Brain microvascular endothelial cell (primary cell): ENCODE measurements around the gene PHLPP1.

Source experiments
- DNase-seq: peaks from one replicate; pipeline ENCODE4 v3.0.0-alpha.2; 2020
- H3K27ac ChIP-seq: fragments of 250-450 bp; sonication (Bioruptor Pico); 2 replicates; pipeline ENCODE4 v1.5.1; 2020; ENCODE audit warnings: mild to moderate bottlenecking, moderate library complexity
- H3K27me3 ChIP-seq: fragments of 250-450 bp; sonication (Bioruptor Pico); replicated peaks from 2 replicates; pipeline ENCODE4 v1.5.1; 2020; ENCODE audit warnings: mild to moderate bottlenecking
- H3K36me3 ChIP-seq: fragments of 250-450 bp; sonication (Bioruptor Pico); replicated peaks from 2 replicates; pipeline ENCODE4 v1.5.1; 2020; ENCODE audit warnings: mild to moderate bottlenecking
- H3K4me3 ChIP-seq: 2 replicates; pipeline ENCODE4 v1.5.1; 2011; ENCODE audit warnings: low read depth, mild to moderate bottlenecking, control low read depth, low read length, moderate library complexity
- CTCF ChIP-seq: IDR thresholded peaks from 2 replicates; pipeline ENCODE4 v1.5.1; 2011; ENCODE audit warnings: low read depth, mild to moderate bottlenecking, moderate library complexity, low read length, control low read depth, inconsistent platforms; ENCODE audit errors: missing control alignments
- in situ Hi-C: cut with HindIII; loops from 2 replicates; pipeline ENCODE4 v1.10.0; 2017; ENCODE audit warnings: low sequenced_read_pairs, low pct_ligation_motif_present

The PHLPP1 gene

GRCh38 chr18:62827397-62827796, 112.1 kb downstream of the PHLPP1 start:
- no peaks in the 10 kb centered on the region for H3K36me3 ChIP-seq
- no peak for DNase-seq
- no peak for TF ChIP-seq CTCF
- in situ Hi-C loops: no loop called here
- no peak overlapping the region for H3K4me3 ChIP-seq
- H3K27me3 ChIP-seq: no peaks in the 10 kb centered on the region
- H3K27ac ChIP-seq: no peak overlapping the region

GRCh38 chr18:62828091-62828640, 112.8 kb downstream of the PHLPP1 start:
- Histone ChIP-seq H3K27me3 (no peaks in the 10 kb centered on the region), H3K36me3 (no peaks in the 10 kb centered on the region), H3K27ac (no peak overlapping the region), H3K4me3 (no peak overlapping the region)
- in situ Hi-C loops: no loop called here
- no peak for DNase-seq
- no peak for TF ChIP-seq CTCF

GRCh38 chr18:62828852-62829251, 113.5 kb downstream of the PHLPP1 start:
- H3K27ac ChIP-seq: no peak overlapping the region
- H3K4me3 ChIP-seq: no peak overlapping the region
- H3K27me3 ChIP-seq: no peaks in the 10 kb centered on the region
- no peaks in the 10 kb centered on the region for H3K36me3 ChIP-seq
- no peak for DNase-seq
- TF ChIP-seq CTCF: no peak
- in situ Hi-C loops: no loop called here

GRCh38 chr18:62829936-62830335, 114.6 kb downstream of the PHLPP1 start:
- no peak for TF ChIP-seq CTCF
- peak overlapping the region; percentile 28 for H3K27ac ChIP-seq
- peak; percentile 63 for DNase-seq
- in situ Hi-C loops: no loop called here
- no peak overlapping the region for H3K4me3 ChIP-seq
- H3K36me3 ChIP-seq: no peaks in the 10 kb centered on the region
- H3K27me3 ChIP-seq: no peaks in the 10 kb centered on the region

GRCh38 chr18:62832282-62832681, 116.9 kb downstream of the PHLPP1 start:
- H3K27me3 ChIP-seq: no peaks in the 10 kb centered on the region
- no peak overlapping the region for H3K4me3 ChIP-seq
- TF ChIP-seq CTCF: no peak
- in situ Hi-C loops: no loop called here
- no peaks in the 10 kb centered on the region for H3K36me3 ChIP-seq
- no peak for DNase-seq
- no peak overlapping the region for H3K27ac ChIP-seq

GRCh38 chr18:62833494-62833893, 118.2 kb downstream of the PHLPP1 start:
- H3K4me3 ChIP-seq: no peak overlapping the region
- in situ Hi-C loops: no loop called here
- H3K36me3 ChIP-seq: no peaks in the 10 kb centered on the region
- H3K27ac ChIP-seq: no peak overlapping the region
- TF ChIP-seq CTCF: no peak
- no peak for DNase-seq
- H3K27me3 ChIP-seq: no peaks in the 10 kb centered on the region
